Bronchial epithelial cell (primary cell): ENCODE results near the gene UBQLN2. TPM values are rescaled to one million over a fixed set of nuclear protein-coding genes. Genes with fewer than 3 reads are reported as not detected.
A peak's percentile ranks its signal among the peaks of the same experiment; 100 is the strongest.
"Not testable (repeated sequence)": the region's sequence is repeated elsewhere in the genome, so short reads cannot be mapped to it uniquely, and the experiment has no call there.

Experiments used
- DNase-seq: peaks from one replicate; pipeline ENCODE4 v3.0.0-alpha.2; 2010; ENCODE audit warnings: low read depth
- FAIRE-seq: peaks from 2 replicates; lab custom pipeline; 2011; peaks lifted over from hg19 to GRCh38; lab: Jason Lieb, UNC
- H3K27me3 ChIP-seq: 2 replicates; pipeline ENCODE4 v1.5.1; 2011; ENCODE audit warnings: low read length; ENCODE audit not compliant: control insufficient read depth, insufficient read depth
- H3K36me3 ChIP-seq: 2 replicates; pipeline ENCODE4 v1.5.1; 2011; ENCODE audit warnings: low read length; ENCODE audit not compliant: control insufficient read depth, insufficient read depth
- H3K4me3 ChIP-seq: 2 replicates; pipeline ENCODE4 v1.5.1; 2011; ENCODE audit warnings: mild to moderate bottlenecking, low read depth, low read length, control low read depth
- total RNA-seq: library from RNA; depleted of rRNA; stranded (reverse); fragments of >200 nt; gene quantifications from 2 replicates; pipeline ENCODE4 v1.2.1, GENCODE V29; 2014
- TF ChIP-seq, protein P1 (sequence below): IDR thresholded peaks from 2 replicates; pipeline ENCODE4 v1.5.1; 2011; ENCODE audit warnings: mild to moderate bottlenecking, moderate library complexity, low read length, control low read depth, inconsistent platforms; ENCODE audit not compliant: insufficient read depth, severe bottlenecking

The UBQLN2 gene
- total RNA-seq, 1 donor from 2014 or later = 4.2 TPM

DNA sequence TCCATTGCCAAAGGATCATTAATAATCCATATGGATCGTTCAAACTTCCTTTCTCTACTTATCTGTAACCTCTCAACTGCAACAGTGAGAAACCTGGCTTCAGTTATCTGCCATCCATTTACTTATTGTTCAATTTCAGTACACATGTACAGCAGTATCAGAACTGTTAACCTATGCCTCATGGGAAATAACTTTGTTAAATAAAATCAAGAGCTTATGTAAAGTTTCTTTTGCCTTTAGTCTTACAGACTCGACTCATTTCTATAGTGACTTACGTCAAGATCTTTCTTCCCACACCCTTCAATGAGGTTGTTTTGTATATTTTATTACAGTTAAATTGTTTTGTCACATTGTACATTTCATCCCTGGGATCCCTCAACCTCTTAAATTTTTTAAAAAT lies 11.4 kb downstream of the UBQLN2 start:
- no peak for FAIRE-seq
- DNase-seq = no peak
- H3K27me3 ChIP-seq = no peaks in the 10 kb centered on the region
- H3K4me3 ChIP-seq = no peak overlapping the region
- H3K36me3 ChIP-seq = no peaks in the 10 kb centered on the region
- TF ChIP-seq, protein P1, sequence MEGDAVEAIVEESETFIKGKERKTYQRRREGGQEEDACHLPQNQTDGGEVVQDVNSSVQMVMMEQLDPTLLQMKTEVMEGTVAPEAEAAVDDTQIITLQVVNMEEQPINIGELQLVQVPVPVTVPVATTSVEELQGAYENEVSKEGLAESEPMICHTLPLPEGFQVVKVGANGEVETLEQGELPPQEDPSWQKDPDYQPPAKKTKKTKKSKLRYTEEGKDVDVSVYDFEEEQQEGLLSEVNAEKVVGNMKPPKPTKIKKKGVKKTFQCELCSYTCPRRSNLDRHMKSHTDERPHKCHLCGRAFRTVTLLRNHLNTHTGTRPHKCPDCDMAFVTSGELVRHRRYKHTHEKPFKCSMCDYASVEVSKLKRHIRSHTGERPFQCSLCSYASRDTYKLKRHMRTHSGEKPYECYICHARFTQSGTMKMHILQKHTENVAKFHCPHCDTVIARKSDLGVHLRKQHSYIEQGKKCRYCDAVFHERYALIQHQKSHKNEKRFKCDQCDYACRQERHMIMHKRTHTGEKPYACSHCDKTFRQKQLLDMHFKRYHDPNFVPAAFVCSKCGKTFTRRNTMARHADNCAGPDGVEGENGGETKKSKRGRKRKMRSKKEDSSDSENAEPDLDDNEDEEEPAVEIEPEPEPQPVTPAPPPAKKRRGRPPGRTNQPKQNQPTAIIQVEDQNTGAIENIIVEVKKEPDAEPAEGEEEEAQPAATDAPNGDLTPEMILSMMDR = no peak

DNA sequence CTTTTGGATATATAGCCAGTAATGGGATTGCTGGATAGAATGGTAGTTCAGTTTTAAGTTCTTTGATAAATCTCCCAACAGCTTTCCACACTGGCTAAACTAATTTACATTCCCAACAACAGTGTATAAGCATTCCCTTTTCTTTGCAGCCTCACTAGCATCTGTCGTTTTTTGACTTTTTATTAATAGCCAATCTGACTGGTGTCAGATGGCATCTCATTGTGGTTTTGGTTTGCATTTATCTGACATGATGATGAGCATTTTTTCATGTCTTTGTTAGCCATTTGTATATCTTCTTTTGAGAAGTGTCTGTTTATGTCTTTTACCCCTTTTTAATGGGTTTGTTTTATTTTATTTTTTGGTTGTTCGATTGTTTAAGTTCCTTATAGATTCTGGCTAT lies 13.3 kb downstream of the UBQLN2 start:
- Histone ChIP-seq H3K27me3 (no peaks in the 10 kb centered on the region), H3K36me3 (no peaks in the 10 kb centered on the region), H3K4me3 (no peak overlapping the region)
- FAIRE-seq (no peak), DNase-seq (no peak)
- TF ChIP-seq, protein P1 = no peak

DNA sequence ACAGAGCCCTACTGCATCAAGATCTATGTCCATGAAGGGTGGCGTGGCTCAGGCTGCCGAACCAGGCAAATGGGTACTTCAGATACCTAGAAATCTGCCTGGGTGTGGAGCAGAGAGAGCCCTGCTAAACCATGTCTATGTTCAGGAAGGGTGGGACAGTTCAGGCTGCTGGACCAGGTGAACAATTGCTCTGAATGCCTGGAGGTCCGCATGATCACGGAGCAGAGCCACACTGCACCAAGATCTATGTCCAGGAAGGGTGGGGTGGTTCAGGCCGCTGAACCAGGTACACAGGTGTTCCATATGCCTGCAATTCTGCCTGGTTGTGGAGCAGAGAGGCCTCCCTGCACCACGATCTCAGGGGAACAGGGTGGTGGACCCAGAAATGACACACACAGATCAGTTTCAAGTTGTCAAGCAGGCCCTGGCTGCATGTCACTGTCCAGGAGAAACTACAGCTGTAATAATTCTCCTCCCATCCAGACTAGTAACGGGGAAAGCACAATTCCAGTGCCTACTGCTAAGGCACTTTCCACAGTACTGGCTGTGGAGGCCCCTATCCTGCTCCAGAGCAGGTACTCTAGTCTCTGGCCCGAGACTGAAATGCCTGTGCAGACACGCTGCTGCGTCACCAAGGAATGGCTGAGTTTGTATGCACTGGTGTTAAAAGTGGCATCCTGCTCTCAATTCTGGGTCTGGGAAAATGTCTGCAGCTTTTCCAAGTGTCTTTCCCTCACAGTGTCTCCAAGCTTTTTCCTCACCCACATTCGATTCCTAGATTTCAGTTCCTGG lies 25.2 kb downstream of the UBQLN2 start:
- TF ChIP-seq, protein P1 = no peak
- no peaks in the 10 kb centered on the region for H3K36me3 ChIP-seq
- peak; percentile 7 for FAIRE-seq
- DNase-seq = peak; percentile 31
- H3K4me3 ChIP-seq = no peak overlapping the region
- no peaks in the 10 kb centered on the region for H3K27me3 ChIP-seq

DNA sequence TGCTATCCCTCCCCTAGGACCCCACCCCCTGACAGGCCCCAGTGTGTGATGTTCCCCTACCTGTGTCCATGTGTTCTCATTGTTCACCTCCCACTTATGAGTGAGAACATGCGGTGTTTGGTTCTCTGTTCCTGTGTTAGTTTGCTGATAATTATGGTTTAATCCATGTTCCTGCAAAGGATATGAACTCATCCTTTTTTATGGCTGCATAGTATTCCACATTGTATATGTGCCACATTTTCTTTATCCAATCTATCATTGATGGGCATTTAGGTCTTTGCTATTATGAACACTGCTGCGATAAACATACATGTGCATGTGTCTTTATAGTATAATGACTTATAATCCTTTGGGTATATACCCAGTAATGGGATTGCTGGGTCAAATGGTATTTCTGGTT lies 28.4 kb downstream of the UBQLN2 start:
- not testable (repeated sequence) for DNase-seq, FAIRE-seq, H3K27me3 ChIP-seq, H3K36me3 ChIP-seq, H3K4me3 ChIP-seq

DNA sequence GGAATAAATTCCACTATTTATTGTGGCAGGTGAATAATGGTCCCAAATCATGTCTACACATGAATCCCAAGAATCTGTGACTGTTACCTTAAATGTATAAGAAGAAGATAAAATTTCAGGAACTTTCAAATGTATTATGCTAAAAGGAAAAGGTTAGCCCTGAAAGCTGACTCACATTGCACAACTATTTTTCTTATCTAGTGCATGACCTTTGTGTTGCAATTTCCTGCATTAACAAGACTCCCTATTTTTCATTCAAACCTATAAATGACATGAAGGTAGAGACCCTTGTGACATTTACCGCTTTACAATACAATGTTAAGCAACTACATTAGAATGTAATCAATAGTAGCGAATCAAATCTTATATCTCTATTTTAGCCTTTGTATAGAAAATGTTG lies 36.7 kb downstream of the UBQLN2 start:
- no peak for FAIRE-seq
- peak; percentile 55 for DNase-seq
- Histone ChIP-seq H3K4me3 (no peak overlapping the region), H3K36me3 (no peaks in the 10 kb centered on the region), H3K27me3 (no peaks in the 10 kb centered on the region)
- TF ChIP-seq, protein P1 = no peak

DNA sequence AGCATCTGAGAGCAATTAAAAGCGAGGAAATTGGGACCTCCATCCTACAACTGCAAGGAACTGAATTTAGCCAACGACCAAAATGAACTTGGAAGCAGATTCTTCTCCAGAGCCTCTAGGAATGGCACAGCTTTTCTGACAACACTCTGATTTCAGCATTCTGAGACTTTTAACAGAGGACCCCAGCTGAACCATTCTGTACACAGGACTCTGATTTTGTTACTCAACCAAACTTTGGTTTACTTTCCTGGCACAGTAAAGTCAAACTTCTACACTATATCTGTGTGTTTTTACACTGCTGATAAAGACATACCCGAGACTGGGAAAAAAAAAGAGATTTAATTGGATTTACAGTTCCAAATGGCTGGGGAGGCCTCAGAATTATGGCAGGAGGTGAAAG lies 37.6 kb downstream of the UBQLN2 start:
- no peak for DNase-seq
- Histone ChIP-seq H3K4me3 (no peak overlapping the region), H3K36me3 (no peaks in the 10 kb centered on the region), H3K27me3 (no peaks in the 10 kb centered on the region)
- no peak for FAIRE-seq
- TF ChIP-seq, protein P1 = no peak
